ENCODE data around the gene DLEC1.
A peak's percentile ranks its signal among the peaks of the same experiment; 100 is the strongest.
"Not testable (repeated sequence)": the region's sequence is repeated elsewhere in the genome, so short reads cannot be mapped to it uniquely, and the experiment has no call there.

DLEC1 gene

GRCh38 chr3:38121832-38122461, 82.9 kb downstream of the DLEC1 start:
- no peak for DNase-seq (ENCODE audit: low read depth)

- DNase-seq (ENCODE audit: low read depth), result no peak
Measured at GRCh38 chr3:38122712-38123290, 83.8 kb downstream of the DLEC1 start.

GRCh38 chr3:38124324-38125122, 85.5 kb downstream of the DLEC1 start:
- DNase-seq (ENCODE audit: low read depth), result no peak

GRCh38 chr3:38125305-38126120, 86.5 kb downstream of the DLEC1 start:
- no peak for DNase-seq (ENCODE audit: low read depth)

- DNase-seq (ENCODE audit: low read depth), result no peak
Measured at GRCh38 chr3:38126121-38126892, 87.3 kb downstream of the DLEC1 start.

GRCh38 chr3:38127611-38128302, 88.7 kb downstream of the DLEC1 start:
- DNase-seq (ENCODE audit: low read depth), result no peak

GRCh38 chr3:38128303-38128655, 89.3 kb downstream of the DLEC1 start:
- no peak for DNase-seq (ENCODE audit: low read depth)

GRCh38 chr3:38129058-38129457, 90.0 kb downstream of the DLEC1 start:
- DNase-seq (ENCODE audit: low read depth), result no peak

GRCh38 chr3:38130631-38131065, 91.6 kb downstream of the DLEC1 start:
- no peak for DNase-seq (ENCODE audit: low read depth)

GRCh38 chr3:38131621-38132369, 92.8 kb downstream of the DLEC1 start:
- no peak for DNase-seq (ENCODE audit: low read depth)

GRCh38 chr3:38133209-38133556, 94.2 kb downstream of the DLEC1 start:
- DNase-seq (ENCODE audit: low read depth), result no peak

GRCh38 chr3:38133557-38134405, 94.8 kb downstream of the DLEC1 start:
- DNase-seq (ENCODE audit: low read depth), result no peak

GRCh38 chr3:38134517-38135143, 95.6 kb downstream of the DLEC1 start:
- not testable (repeated sequence) for DNase-seq (ENCODE audit: low read depth)

- DNase-seq (ENCODE audit: low read depth), result not testable (repeated sequence)
Measured at GRCh38 chr3:38135621-38136277, 96.7 kb downstream of the DLEC1 start.

- DNase-seq (ENCODE audit: low read depth), result no peak
Measured at GRCh38 chr3:38136393-38136776, 97.4 kb downstream of the DLEC1 start.

GRCh38 chr3:38136777-38137614, 98.0 kb downstream of the DLEC1 start, which contains the start of gene ACAA1:
Gene ACAA1 (minus strand): TSS chr3:38137127. CDS start chr3:38137035, 92 bp downstream.
- DNase-seq (ENCODE audit: low read depth), result peak; percentile 98

- no peak for DNase-seq (ENCODE audit: low read depth)
Measured at GRCh38 chr3:38137615-38138348, 98.8 kb downstream of the DLEC1 start.
